ENCODE measurements around the gene GOLIM4. TPM values are rescaled to one million over a fixed set of nuclear protein-coding genes. Genes with fewer than 3 reads are reported as not detected.

The GOLIM4 gene
- total and polyA plus RNA-seq, 2 of the 13 experiments (the other 11 are each of a cell fraction or from before 2014, with no cell fraction given): 10.9 to 47.7 TPM

DNA sequence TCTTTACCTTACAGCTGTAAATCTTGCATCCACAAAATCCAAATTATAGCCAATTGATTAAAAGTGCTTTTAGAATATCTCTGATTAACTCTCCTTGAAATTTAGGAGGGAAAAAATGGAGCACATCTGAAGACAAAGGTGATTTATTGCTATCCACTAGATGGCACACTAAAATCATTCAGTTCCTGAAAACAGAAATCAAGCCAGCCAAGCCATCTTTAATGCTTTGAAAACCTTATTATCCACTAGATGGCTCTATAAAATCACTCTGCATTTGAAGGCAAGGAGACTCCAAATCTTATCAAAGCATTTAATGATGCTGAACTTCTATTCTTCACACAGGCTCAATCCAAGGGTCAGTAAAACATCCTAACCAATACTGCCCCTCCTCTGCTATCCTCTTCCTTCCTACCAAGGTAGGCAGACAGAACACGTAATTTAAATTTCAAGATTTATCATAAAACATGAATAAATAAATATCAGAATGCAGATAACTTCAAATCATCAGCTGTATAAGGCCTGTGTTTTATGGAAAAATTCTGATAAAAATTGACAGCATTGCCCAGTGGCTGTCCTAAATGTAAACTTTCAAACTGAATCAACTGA is 48.4 kb downstream of the GOLIM4 start (continued):
- TF ChIP-seq, protein P1, sequence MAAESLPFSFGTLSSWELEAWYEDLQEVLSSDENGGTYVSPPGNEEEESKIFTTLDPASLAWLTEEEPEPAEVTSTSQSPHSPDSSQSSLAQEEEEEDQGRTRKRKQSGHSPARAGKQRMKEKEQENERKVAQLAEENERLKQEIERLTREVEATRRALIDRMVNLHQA (CRISPR knock-in tag; IDR thresholded peaks at IDR 0.05): no peak
- TF ChIP-seq ZNF335 (CRISPR knock-in tag; IDR thresholded peaks at IDR 0.05): no peak
- peak; percentile 94 for TF ChIP-seq STAG1 (CRISPR knock-in tag; IDR thresholded peaks at IDR 0.05)
- TF ChIP-seq IRF2 (CRISPR knock-in tag; IDR thresholded peaks at IDR 0.05): 0 out of 2 replicates have a peak, but pooled peaks have one; percentile 31
- TF ChIP-seq ZNF768 (CRISPR knock-in tag; IDR thresholded peaks at IDR 0.05): no peak
- no peak for TF ChIP-seq ZNF564 (CRISPR knock-in tag; IDR thresholded peaks at IDR 0.05)
- TF ChIP-seq CAMTA2 (CRISPR knock-in tag; IDR thresholded peaks at IDR 0.05; ENCODE audit: borderline replicate concordance): no peak
- TF ChIP-seq SMC3 (IDR thresholded peaks at IDR 0.05; ENCODE audit: low read length): peak; percentile 93
- TF ChIP-seq, protein P2, sequence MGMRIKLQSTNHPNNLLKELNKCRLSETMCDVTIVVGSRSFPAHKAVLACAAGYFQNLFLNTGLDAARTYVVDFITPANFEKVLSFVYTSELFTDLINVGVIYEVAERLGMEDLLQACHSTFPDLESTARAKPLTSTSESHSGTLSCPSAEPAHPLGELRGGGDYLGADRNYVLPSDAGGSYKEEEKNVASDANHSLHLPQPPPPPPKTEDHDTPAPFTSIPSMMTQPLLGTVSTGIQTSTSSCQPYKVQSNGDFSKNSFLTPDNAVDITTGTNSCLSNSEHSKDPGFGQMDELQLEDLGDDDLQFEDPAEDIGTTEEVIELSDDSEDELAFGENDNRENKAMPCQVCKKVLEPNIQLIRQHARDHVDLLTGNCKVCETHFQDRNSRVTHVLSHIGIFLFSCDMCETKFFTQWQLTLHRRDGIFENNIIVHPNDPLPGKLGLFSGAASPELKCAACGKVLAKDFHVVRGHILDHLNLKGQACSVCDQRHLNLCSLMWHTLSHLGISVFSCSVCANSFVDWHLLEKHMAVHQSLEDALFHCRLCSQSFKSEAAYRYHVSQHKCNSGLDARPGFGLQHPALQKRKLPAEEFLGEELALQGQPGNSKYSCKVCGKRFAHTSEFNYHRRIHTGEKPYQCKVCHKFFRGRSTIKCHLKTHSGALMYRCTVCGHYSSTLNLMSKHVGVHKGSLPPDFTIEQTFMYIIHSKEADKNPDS (CRISPR knock-in tag; IDR thresholded peaks at IDR 0.05): no peak
- TF ChIP-seq ZNF44 (CRISPR knock-in tag; IDR thresholded peaks at IDR 0.05): no peak
- TF ChIP-seq RBFOX2 (IDR thresholded peaks at IDR 0.05; ENCODE audit: low read depth, low read length): no peak
- peak; percentile 53 for TF ChIP-seq GATAD2A (CRISPR knock-in tag; IDR thresholded peaks at IDR 0.05)
- TF ChIP-seq ARNT (IDR thresholded peaks at IDR 0.05): no peak
- TF ChIP-seq, protein P3, sequence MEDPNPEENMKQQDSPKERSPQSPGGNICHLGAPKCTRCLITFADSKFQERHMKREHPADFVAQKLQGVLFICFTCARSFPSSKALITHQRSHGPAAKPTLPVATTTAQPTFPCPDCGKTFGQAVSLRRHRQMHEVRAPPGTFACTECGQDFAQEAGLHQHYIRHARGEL (CRISPR knock-in tag; IDR thresholded peaks at IDR 0.05): no peak
- TF ChIP-seq YEATS2 (CRISPR knock-in tag; IDR thresholded peaks at IDR 0.05; ENCODE audit: borderline replicate concordance): peak; percentile 16; the same call in 1 of the 2 replicates
- TF ChIP-seq ZNF552 (CRISPR knock-in tag; IDR thresholded peaks at IDR 0.05; ENCODE audit: borderline replicate concordance): no peak
- TF ChIP-seq, protein P4, sequence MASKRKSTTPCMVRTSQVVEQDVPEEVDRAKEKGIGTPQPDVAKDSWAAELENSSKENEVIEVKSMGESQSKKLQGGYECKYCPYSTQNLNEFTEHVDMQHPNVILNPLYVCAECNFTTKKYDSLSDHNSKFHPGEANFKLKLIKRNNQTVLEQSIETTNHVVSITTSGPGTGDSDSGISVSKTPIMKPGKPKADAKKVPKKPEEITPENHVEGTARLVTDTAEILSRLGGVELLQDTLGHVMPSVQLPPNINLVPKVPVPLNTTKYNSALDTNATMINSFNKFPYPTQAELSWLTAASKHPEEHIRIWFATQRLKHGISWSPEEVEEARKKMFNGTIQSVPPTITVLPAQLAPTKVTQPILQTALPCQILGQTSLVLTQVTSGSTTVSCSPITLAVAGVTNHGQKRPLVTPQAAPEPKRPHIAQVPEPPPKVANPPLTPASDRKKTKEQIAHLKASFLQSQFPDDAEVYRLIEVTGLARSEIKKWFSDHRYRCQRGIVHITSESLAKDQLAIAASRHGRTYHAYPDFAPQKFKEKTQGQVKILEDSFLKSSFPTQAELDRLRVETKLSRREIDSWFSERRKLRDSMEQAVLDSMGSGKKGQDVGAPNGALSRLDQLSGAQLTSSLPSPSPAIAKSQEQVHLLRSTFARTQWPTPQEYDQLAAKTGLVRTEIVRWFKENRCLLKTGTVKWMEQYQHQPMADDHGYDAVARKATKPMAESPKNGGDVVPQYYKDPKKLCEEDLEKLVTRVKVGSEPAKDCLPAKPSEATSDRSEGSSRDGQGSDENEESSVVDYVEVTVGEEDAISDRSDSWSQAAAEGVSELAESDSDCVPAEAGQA (IDR thresholded peaks at IDR 0.05; ENCODE audit: low read depth): no peak
- TF ChIP-seq, protein P4 (CRISPR knock-in tag; IDR thresholded peaks at IDR 0.05; ENCODE audit: borderline replicate concordance): no peak
- no peak for TF ChIP-seq ZNF7 (CRISPR knock-in tag; IDR thresholded peaks at IDR 0.05)
- TF ChIP-seq PTBP1 (IDR thresholded peaks at IDR 0.05; ENCODE audit: low read depth, low read length, poor library complexity, severe bottlenecking): no peak
- TF ChIP-seq TCF7 (IDR thresholded peaks at IDR 0.05; ENCODE audit: low read depth): no peak
- no peak for TF ChIP-seq ZNF180 (CRISPR knock-in tag; IDR thresholded peaks at IDR 0.05; ENCODE audit: borderline replicate concordance, low read depth)
- no peak for TF ChIP-seq ZNF570 (CRISPR knock-in tag; IDR thresholded peaks at IDR 0.05; ENCODE audit: borderline replicate concordance)
- TF ChIP-seq SRY (CRISPR knock-in tag; IDR thresholded peaks at IDR 0.05): no peak
- TF ChIP-seq SNAI1 (CRISPR knock-in tag; IDR thresholded peaks at IDR 0.05; ENCODE audit: borderline replicate concordance): no peak

All from HepG2 (cell line).